ENCODE data around the gene TMEM39A.

TMEM39A gene

GRCh38 chr3:119388577-119388976 is 74.8 kb downstream of the TMEM39A start:
- DNase-seq, result no peak
- H3K4me1 Mint-ChIP-seq, result peaks cover 6% of the 10 kb centered on the region
- no peak overlapping the region for H3K4me3 Mint-ChIP-seq
- no peaks in the 10 kb centered on the region for H3K27me3 Mint-ChIP-seq (ENCODE audit: low read depth, poor library complexity)
- H3K36me3 Mint-ChIP-seq (ENCODE audit: low read depth), result peaks cover 8% of the 10 kb centered on the region
- H3K27ac Mint-ChIP-seq, result no peak overlapping the region
- H3K9me3 Mint-ChIP-seq, result no peaks in the 10 kb centered on the region
- TF ChIP-seq, protein P1, sequence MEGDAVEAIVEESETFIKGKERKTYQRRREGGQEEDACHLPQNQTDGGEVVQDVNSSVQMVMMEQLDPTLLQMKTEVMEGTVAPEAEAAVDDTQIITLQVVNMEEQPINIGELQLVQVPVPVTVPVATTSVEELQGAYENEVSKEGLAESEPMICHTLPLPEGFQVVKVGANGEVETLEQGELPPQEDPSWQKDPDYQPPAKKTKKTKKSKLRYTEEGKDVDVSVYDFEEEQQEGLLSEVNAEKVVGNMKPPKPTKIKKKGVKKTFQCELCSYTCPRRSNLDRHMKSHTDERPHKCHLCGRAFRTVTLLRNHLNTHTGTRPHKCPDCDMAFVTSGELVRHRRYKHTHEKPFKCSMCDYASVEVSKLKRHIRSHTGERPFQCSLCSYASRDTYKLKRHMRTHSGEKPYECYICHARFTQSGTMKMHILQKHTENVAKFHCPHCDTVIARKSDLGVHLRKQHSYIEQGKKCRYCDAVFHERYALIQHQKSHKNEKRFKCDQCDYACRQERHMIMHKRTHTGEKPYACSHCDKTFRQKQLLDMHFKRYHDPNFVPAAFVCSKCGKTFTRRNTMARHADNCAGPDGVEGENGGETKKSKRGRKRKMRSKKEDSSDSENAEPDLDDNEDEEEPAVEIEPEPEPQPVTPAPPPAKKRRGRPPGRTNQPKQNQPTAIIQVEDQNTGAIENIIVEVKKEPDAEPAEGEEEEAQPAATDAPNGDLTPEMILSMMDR (IDR thresholded peaks at IDR 0.05), result no peak

GRCh38 chr3:119382134-119382533 is 81.3 kb downstream of the TMEM39A start:
- TF ChIP-seq, protein P1 (IDR thresholded peaks at IDR 0.05), result no peak
- Mint-ChIP-seq H3K4me1 (peaks cover 6% of the 10 kb centered on the region), H3K27me3 (ENCODE audit: low read depth, poor library complexity) (no peaks in the 10 kb centered on the region), H3K4me3 (no peak overlapping the region), H3K27ac (no peak overlapping the region), H3K36me3 (ENCODE audit: low read depth) (peaks cover 14% of the 10 kb centered on the region), H3K9me3 (no peaks in the 10 kb centered on the region)
- no peak for DNase-seq

DNA sequence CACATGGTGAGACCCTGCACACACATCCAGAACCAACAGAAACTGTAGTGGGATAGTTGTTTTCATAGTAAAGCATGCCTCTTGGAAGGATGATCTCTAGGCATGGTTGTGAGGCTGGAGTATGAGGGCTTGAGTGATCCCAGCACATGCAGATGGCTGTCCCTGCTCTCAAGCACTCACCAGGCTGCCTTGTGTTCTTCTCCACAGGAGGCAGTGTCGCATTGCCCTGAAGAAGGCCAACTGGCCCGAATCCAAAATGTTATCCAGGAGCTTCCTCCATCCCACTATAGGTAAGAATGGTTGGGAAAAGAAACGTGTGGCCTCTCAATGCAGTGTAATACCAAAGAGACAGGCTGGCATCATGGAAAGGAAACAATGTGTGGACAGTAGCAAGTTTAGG is 82.7 kb downstream of the TMEM39A start:
- H3K4me3 Mint-ChIP-seq, result no peak overlapping the region
- peaks cover 14% of the 10 kb centered on the region for H3K36me3 Mint-ChIP-seq (ENCODE audit: low read depth)
- TF ChIP-seq, protein P1 (IDR thresholded peaks at IDR 0.05), result no peak
- DNase-seq, result no peak
- no peaks in the 10 kb centered on the region for H3K9me3 Mint-ChIP-seq
- no peaks in the 10 kb centered on the region for H3K4me1 Mint-ChIP-seq
- no peak overlapping the region for H3K27ac Mint-ChIP-seq
- no peaks in the 10 kb centered on the region for H3K27me3 Mint-ChIP-seq (ENCODE audit: low read depth, poor library complexity)
